Stimulated activated CD4-positive, alpha-beta T cell treated with anti-CD3 and anti-CD28 coated beads, TNF-alpha, amount 100 ng/mL, for 24 hours (primary cell): ENCODE measurements around the gene CDR2.
"Not testable (repeated sequence)": the region's sequence is repeated elsewhere in the genome, so short reads cannot be mapped to it uniquely, and the experiment has no call there.

Experiments used
- DNase-seq, 3 experiments: peaks; one replicate each; pipeline ENCODE4 v3.0.0-alpha.2; 2020; ENCODE audit warnings: low read depth in 3 of 3

Gene CDR2

GRCh38 chr16:22374311-22375116 is at the start of gene CDR2:
CDR2 (minus strand) TSS chr16:22374619; CDS start chr16:22374309, 310 bp downstream.
- DNase-seq, result peak; percentile 95 to 97 (median 96)

- no peak for DNase-seq
Measured at GRCh38 chr16:22423716-22424115, 49.3 kb upstream of the CDR2 start.

GRCh38 chr16:22421136-22421535 is 46.7 kb upstream of the CDR2 start:
- no peak for DNase-seq

GRCh38 chr16:22420606-22421135 is 46.3 kb upstream of the CDR2 start:
- no peak for DNase-seq

- DNase-seq, result no peak
Measured at GRCh38 chr16:22419908-22420307, 45.5 kb upstream of the CDR2 start.

- no peak for DNase-seq
Measured at GRCh38 chr16:22418826-22419225, 44.4 kb upstream of the CDR2 start.

- DNase-seq, result not testable (repeated sequence)
Measured at GRCh38 chr16:22417798-22418197, 43.4 kb upstream of the CDR2 start.

- DNase-seq, result no peak
Measured at GRCh38 chr16:22417019-22417418, 42.6 kb upstream of the CDR2 start.

- DNase-seq, result no peak
Measured at GRCh38 chr16:22413819-22414218, 39.4 kb upstream of the CDR2 start.

GRCh38 chr16:22407486-22407885 is 33.1 kb upstream of the CDR2 start:
- no peak for DNase-seq

GRCh38 chr16:22402191-22402590 is 27.8 kb upstream of the CDR2 start:
- DNase-seq, result no peak

GRCh38 chr16:22400900-22401299 is 26.5 kb upstream of the CDR2 start:
- no peak for DNase-seq

- DNase-seq, result no peak
Measured at GRCh38 chr16:22397931-22398330, 23.5 kb upstream of the CDR2 start.

GRCh38 chr16:22397464-22397863 is 23.0 kb upstream of the CDR2 start:
- no peak for DNase-seq

- no peak for DNase-seq
Measured at GRCh38 chr16:22395960-22396359, 21.5 kb upstream of the CDR2 start.

- no peak for DNase-seq
Measured at GRCh38 chr16:22394121-22394520, 19.7 kb upstream of the CDR2 start.

GRCh38 chr16:22388101-22388644 is 13.8 kb upstream of the CDR2 start:
- no peak for DNase-seq

GRCh38 chr16:22386976-22387375 is 12.6 kb upstream of the CDR2 start:
- DNase-seq, result no peak

GRCh38 chr16:22385196-22385595 is 10.8 kb upstream of the CDR2 start:
- no peak for DNase-seq

GRCh38 chr16:22383827-22384226 is 9.4 kb upstream of the CDR2 start:
- no peak for DNase-seq

- DNase-seq, result no peak
Measured at GRCh38 chr16:22381392-22381791, 7.0 kb upstream of the CDR2 start.

- DNase-seq, result no peak
Measured at GRCh38 chr16:22380529-22380928, 6.1 kb upstream of the CDR2 start.

GRCh38 chr16:22379656-22380055 is 5.2 kb upstream of the CDR2 start:
- no peak for DNase-seq
